ENCODE data around the gene NTM.

NTM gene

DNA sequence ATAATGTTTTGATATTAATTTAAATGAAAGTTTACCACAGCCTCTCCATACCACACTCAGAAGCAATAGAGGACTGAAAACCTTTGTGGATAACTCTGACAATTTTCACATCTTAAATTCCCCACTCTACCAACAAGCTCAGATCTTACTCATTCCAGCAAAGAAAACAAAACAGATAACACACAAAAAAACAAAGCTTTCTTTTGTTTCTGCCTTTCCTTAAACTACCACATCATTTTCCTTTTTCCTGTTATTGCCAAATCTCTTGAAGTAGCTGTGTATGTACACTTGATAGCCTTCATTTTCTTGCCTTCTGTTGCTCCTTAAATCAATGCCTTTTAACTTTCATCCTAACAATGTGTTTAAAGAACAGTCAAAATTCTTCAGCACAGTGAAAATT, 484.9 kb downstream of the NTM start:
- Histone ChIP-seq H3K79me2 (ENCODE audit: control insufficient read depth, low read length) (no peaks in the 10 kb centered on the region), H3K36me3 (ENCODE audit: control insufficient read depth, low read length) (no peaks in the 10 kb centered on the region), H3K27ac (ENCODE audit: low read depth, low read length) (no peak overlapping the region), H3K4me2 (ENCODE audit: low read length) (no peak overlapping the region), H3K4me1 (ENCODE audit: control insufficient read depth, low read length) (no peaks in the 10 kb centered on the region), H3F3A (ENCODE audit: control insufficient read depth, insufficient read depth) (no peaks in the 10 kb centered on the region), H3K4me3 (ENCODE audit: low read length) (no peak overlapping the region), H3K27me3 (ENCODE audit: control insufficient read depth, low read length) (peaks cover 4% of the 10 kb centered on the region; the same call in 1 of the 2 replicates), H3K9me3 (ENCODE audit: control insufficient read depth, insufficient read depth, low read length) (no peaks in the 10 kb centered on the region), H4K20me1 (ENCODE audit: control insufficient read depth, insufficient read depth, low read depth, low read length) (no peaks in the 10 kb centered on the region), H3K9me2 (replicated peaks; ENCODE audit: control insufficient read depth, low read length) (no peaks in the 10 kb centered on the region)
- TF ChIP-seq EZH2phosphoT487 (IDR thresholded peaks at IDR 0.05; ENCODE audit: borderline replicate concordance, low read length): no peak
- no peak for TF ChIP-seq CTCF (IDR thresholded peaks at IDR 0.05; ENCODE audit: low read depth, low read length, poor library complexity, severe bottlenecking)

- no peak for TF ChIP-seq CTCF (IDR thresholded peaks at IDR 0.05; ENCODE audit: low read depth, low read length, poor library complexity, severe bottlenecking)
- TF ChIP-seq EZH2phosphoT487 (IDR thresholded peaks at IDR 0.05; ENCODE audit: borderline replicate concordance, low read length): no peak
- H3K9me2 ChIP-seq (replicated peaks; ENCODE audit: control insufficient read depth, low read length): no peaks in the 10 kb centered on the region
- H3K4me2 ChIP-seq (ENCODE audit: low read length): no peak overlapping the region
- no peaks in the 10 kb centered on the region for H3K79me2 ChIP-seq (ENCODE audit: control insufficient read depth, low read length)
- H4K20me1 ChIP-seq (ENCODE audit: control insufficient read depth, insufficient read depth, low read depth, low read length): no peaks in the 10 kb centered on the region
- H3K4me3 ChIP-seq (ENCODE audit: low read length): no peak overlapping the region
- no peaks in the 10 kb centered on the region for H3K4me1 ChIP-seq (ENCODE audit: control insufficient read depth, low read length)
- no peaks in the 10 kb centered on the region for H3F3A ChIP-seq (ENCODE audit: control insufficient read depth, insufficient read depth)
- no peaks in the 10 kb centered on the region for H3K36me3 ChIP-seq (ENCODE audit: control insufficient read depth, low read length)
- H3K9me3 ChIP-seq (ENCODE audit: control insufficient read depth, insufficient read depth, low read length): no peaks in the 10 kb centered on the region
- no peaks in the 10 kb centered on the region; the same call in 1 of the 2 replicates for H3K27me3 ChIP-seq (ENCODE audit: control insufficient read depth, low read length)
- no peak overlapping the region for H3K27ac ChIP-seq (ENCODE audit: low read depth, low read length)
Measured at GRCh38 chr11:131857246-131857645, 486.8 kb downstream of the NTM start.

DNA sequence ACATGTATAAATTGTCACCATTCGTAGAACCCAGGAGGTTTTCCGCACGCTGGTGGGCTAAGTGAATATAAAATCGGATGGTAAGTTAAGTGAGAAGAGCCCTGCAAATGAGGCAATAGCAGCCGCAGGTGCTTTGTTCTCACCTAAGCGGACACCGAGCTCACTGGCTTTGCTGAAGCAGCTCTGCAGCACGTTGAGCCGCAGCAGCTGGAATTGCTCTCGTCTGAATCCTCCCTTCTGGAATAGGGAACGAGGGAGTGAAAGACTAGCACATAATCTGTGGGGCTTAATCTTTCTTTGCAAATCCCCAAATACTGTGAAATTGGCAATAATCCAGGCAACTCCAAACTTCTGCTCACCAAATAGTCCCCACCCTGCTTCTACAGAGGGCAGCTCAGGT, 488.1 kb downstream of the NTM start:
- Histone ChIP-seq H4K20me1 (ENCODE audit: control insufficient read depth, insufficient read depth, low read depth, low read length) (no peaks in the 10 kb centered on the region), H3K9me2 (replicated peaks; ENCODE audit: control insufficient read depth, low read length) (no peaks in the 10 kb centered on the region), H3K4me1 (ENCODE audit: control insufficient read depth, low read length) (no peaks in the 10 kb centered on the region), H3K27ac (ENCODE audit: low read depth, low read length) (no peak overlapping the region), H3K36me3 (ENCODE audit: control insufficient read depth, low read length) (no peaks in the 10 kb centered on the region), H3K9me3 (ENCODE audit: control insufficient read depth, insufficient read depth, low read length) (no peaks in the 10 kb centered on the region), H3K27me3 (ENCODE audit: control insufficient read depth, low read length) (no peaks in the 10 kb centered on the region), H3F3A (ENCODE audit: control insufficient read depth, insufficient read depth) (no peaks in the 10 kb centered on the region), H3K4me2 (ENCODE audit: low read length) (no peak overlapping the region), H3K79me2 (ENCODE audit: control insufficient read depth, low read length) (no peaks in the 10 kb centered on the region), H3K4me3 (ENCODE audit: low read length) (no peak overlapping the region)
- TF ChIP-seq EZH2phosphoT487 (IDR thresholded peaks at IDR 0.05; ENCODE audit: borderline replicate concordance, low read length) (no peak), CTCF (IDR thresholded peaks at IDR 0.05; ENCODE audit: low read depth, low read length, poor library complexity, severe bottlenecking) (no peak)
